ENCODE measurements around the gene DTX3.

The DTX3 gene

DNA sequence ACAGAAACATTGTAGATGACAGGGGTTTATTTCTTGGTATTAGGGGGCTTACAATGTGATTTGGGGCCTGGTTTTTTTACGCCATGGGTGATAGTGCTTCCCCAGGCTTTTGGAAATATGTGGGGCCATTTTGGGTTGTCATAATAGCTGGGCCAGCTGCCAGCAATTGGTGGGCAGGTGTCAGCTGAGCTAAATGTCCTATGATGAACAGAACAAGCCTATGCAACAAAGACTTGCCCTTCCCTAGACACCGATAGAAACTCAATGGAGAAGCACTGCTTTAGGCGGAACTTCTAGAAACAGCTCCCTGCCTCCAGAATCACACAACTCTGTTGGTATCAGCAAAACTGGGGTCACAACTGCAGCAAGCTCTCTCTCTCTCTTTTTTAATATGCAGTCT, 33.5 kb downstream of the DTX3 start:
- TF ChIP-seq, protein P1, sequence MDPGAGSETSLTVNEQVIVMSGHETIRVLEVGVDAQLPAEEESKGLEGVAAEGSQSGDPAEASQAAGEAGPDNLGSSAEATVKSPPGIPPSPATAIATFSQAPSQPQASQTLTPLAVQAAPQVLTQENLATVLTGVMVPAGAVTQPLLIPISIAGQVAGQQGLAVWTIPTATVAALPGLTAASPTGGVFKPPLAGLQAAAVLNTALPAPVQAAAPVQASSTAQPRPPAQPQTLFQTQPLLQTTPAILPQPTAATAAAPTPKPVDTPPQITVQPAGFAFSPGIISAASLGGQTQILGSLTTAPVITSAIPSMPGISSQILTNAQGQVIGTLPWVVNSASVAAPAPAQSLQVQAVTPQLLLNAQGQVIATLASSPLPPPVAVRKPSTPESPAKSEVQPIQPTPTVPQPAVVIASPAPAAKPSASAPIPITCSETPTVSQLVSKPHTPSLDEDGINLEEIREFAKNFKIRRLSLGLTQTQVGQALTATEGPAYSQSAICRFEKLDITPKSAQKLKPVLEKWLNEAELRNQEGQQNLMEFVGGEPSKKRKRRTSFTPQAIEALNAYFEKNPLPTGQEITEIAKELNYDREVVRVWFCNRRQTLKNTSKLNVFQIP (CRISPR knock-in tag; IDR thresholded peaks at IDR 0.05; ENCODE audit: borderline replicate concordance, low read depth), result no peak
- TF ChIP-seq ISL1 (CRISPR knock-in tag; IDR thresholded peaks at IDR 0.05), result no peak
- TF ChIP-seq ZNF70 (CRISPR knock-in tag; IDR thresholded peaks at IDR 0.05), result no peak
- no peak for TF ChIP-seq GLIS3 (CRISPR knock-in tag; IDR thresholded peaks at IDR 0.05)
- no peak for TF ChIP-seq ARNTL (CRISPR knock-in tag; IDR thresholded peaks at IDR 0.05; ENCODE audit: borderline replicate concordance, low read depth)
- no peak for TF ChIP-seq TOX (CRISPR knock-in tag; IDR thresholded peaks at IDR 0.05; ENCODE audit: borderline replicate concordance)
- no peak for TF ChIP-seq BACH2 (CRISPR knock-in tag; IDR thresholded peaks at IDR 0.05; ENCODE audit: borderline replicate concordance)
- TF ChIP-seq TCF4 (CRISPR knock-in tag; IDR thresholded peaks at IDR 0.05; ENCODE audit: borderline replicate concordance), result no peak
- no peak for TF ChIP-seq ZNF565 (CRISPR knock-in tag; conservative IDR thresholded peaks at IDR 0.05; ENCODE audit: low read depth)
- no peak for TF ChIP-seq RARB (CRISPR knock-in tag; IDR thresholded peaks at IDR 0.05)
- TF ChIP-seq ZC3H10 (CRISPR knock-in tag; IDR thresholded peaks at IDR 0.05), result no peak
- no peak for TF ChIP-seq ZFP30 (CRISPR knock-in tag; IDR thresholded peaks at IDR 0.05)
- TF ChIP-seq PPARA (CRISPR knock-in tag; IDR thresholded peaks at IDR 0.05; ENCODE audit: borderline replicate concordance), result no peak
- no peak for TF ChIP-seq ZNF8 (CRISPR knock-in tag; IDR thresholded peaks at IDR 0.05)
- TF ChIP-seq SNAI2 (CRISPR knock-in tag; IDR thresholded peaks at IDR 0.05), result no peak
- TF ChIP-seq, protein P2, sequence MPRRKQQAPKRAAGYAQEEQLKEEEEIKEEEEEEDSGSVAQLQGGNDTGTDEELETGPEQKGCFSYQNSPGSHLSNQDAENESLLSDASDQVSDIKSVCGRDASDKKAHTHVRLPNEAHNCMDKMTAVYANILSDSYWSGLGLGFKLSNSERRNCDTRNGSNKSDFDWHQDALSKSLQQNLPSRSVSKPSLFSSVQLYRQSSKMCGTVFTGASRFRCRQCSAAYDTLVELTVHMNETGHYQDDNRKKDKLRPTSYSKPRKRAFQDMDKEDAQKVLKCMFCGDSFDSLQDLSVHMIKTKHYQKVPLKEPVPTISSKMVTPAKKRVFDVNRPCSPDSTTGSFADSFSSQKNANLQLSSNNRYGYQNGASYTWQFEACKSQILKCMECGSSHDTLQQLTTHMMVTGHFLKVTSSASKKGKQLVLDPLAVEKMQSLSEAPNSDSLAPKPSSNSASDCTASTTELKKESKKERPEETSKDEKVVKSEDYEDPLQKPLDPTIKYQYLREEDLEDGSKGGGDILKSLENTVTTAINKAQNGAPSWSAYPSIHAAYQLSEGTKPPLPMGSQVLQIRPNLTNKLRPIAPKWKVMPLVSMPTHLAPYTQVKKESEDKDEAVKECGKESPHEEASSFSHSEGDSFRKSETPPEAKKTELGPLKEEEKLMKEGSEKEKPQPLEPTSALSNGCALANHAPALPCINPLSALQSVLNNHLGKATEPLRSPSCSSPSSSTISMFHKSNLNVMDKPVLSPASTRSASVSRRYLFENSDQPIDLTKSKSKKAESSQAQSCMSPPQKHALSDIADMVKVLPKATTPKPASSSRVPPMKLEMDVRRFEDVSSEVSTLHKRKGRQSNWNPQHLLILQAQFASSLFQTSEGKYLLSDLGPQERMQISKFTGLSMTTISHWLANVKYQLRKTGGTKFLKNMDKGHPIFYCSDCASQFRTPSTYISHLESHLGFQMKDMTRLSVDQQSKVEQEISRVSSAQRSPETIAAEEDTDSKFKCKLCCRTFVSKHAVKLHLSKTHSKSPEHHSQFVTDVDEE (CRISPR knock-in tag; IDR thresholded peaks at IDR 0.05), result no peak
- no peak for ATAC-seq

DNA sequence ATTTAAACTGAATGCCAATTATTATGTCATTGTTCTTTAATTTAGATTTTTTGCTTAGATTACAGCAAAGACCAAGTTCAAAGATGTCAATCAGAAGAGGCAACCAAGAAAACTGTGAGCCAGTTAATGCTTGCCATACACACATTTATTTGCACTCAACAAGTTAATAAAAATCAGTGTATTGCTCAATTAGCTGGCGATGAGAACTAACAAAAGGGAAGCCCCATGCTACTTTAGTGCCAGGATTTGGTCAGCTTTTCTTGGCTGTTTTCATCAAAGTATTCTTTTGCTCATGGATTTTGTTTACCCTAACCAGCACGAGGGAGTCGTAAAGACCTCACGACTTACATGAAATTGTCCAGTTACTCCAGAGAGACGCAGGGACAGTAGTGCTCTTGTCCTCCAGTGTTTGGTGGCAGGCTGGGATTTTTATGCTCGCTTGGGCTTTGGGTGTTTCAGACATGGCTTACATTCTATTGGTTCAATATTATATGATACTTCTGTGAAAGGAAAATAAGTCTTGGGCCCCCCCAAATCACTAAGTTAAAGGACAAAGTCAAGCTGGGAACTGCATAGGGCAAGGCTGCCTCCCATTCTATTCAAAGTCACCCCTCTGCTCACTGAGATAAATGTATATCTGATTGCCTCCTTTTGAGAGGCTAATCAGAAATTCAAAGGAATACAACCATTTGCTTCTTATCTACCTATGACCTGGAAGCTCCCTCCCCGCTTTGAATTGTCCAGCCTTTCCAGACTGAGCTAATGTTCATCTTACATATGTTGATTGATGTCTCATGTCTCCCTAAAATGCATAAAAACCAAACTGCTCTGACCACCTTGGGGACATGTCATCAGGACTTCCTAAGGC, 35.8 kb downstream of the DTX3 start:
- no peak for ATAC-seq
- TF ChIP-seq, protein P3, sequence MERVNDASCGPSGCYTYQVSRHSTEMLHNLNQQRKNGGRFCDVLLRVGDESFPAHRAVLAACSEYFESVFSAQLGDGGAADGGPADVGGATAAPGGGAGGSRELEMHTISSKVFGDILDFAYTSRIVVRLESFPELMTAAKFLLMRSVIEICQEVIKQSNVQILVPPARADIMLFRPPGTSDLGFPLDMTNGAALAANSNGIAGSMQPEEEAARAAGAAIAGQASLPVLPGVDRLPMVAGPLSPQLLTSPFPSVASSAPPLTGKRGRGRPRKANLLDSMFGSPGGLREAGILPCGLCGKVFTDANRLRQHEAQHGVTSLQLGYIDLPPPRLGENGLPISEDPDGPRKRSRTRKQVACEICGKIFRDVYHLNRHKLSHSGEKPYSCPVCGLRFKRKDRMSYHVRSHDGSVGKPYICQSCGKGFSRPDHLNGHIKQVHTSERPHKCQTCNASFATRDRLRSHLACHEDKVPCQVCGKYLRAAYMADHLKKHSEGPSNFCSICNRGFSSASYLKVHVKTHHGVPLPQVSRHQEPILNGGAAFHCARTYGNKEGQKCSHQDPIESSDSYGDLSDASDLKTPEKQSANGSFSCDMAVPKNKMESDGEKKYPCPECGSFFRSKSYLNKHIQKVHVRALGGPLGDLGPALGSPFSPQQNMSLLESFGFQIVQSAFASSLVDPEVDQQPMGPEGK (CRISPR knock-in tag; IDR thresholded peaks at IDR 0.05; ENCODE audit: borderline replicate concordance), result no peak
- TF ChIP-seq, protein P4, sequence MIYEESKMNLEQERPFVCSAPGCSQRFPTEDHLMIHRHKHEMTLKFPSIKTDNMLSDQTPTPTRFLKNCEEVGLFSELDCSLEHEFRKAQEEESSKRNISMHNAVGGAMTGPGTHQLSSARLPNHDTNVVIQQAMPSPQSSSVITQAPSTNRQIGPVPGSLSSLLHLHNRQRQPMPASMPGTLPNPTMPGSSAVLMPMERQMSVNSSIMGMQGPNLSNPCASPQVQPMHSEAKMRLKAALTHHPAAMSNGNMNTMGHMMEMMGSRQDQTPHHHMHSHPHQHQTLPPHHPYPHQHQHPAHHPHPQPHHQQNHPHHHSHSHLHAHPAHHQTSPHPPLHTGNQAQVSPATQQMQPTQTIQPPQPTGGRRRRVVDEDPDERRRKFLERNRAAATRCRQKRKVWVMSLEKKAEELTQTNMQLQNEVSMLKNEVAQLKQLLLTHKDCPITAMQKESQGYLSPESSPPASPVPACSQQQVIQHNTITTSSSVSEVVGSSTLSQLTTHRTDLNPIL (CRISPR knock-in tag; IDR thresholded peaks at IDR 0.05; ENCODE audit: low read depth), result no peak
- TF ChIP-seq ZNF565 (CRISPR knock-in tag; conservative IDR thresholded peaks at IDR 0.05; ENCODE audit: low read depth) (no peak), CSDC2 (CRISPR knock-in tag; IDR thresholded peaks at IDR 0.05) (no peak), ZFP30 (CRISPR knock-in tag; IDR thresholded peaks at IDR 0.05) (no peak), TOX (CRISPR knock-in tag; IDR thresholded peaks at IDR 0.05; ENCODE audit: borderline replicate concordance) (no peak), PPARA (CRISPR knock-in tag; IDR thresholded peaks at IDR 0.05; ENCODE audit: borderline replicate concordance) (no peak), BACH2 (CRISPR knock-in tag; IDR thresholded peaks at IDR 0.05; ENCODE audit: borderline replicate concordance) (no peak), ZC3H10 (CRISPR knock-in tag; IDR thresholded peaks at IDR 0.05) (no peak), OSR1 (CRISPR knock-in tag; IDR thresholded peaks at IDR 0.05) (no peak), SNAI2 (CRISPR knock-in tag; IDR thresholded peaks at IDR 0.05) (no peak), ZNF70 (CRISPR knock-in tag; IDR thresholded peaks at IDR 0.05) (no peak), GLIS3 (CRISPR knock-in tag; IDR thresholded peaks at IDR 0.05) (no peak), ZNF8 (CRISPR knock-in tag; IDR thresholded peaks at IDR 0.05) (no peak), ARNTL (CRISPR knock-in tag; IDR thresholded peaks at IDR 0.05; ENCODE audit: borderline replicate concordance, low read depth) (no peak), TCF4 (CRISPR knock-in tag; IDR thresholded peaks at IDR 0.05; ENCODE audit: borderline replicate concordance) (no peak), ESRRG (CRISPR knock-in tag; IDR thresholded peaks at IDR 0.05) (no peak)
- TF ChIP-seq, protein P1 (CRISPR knock-in tag; IDR thresholded peaks at IDR 0.05; ENCODE audit: borderline replicate concordance, low read depth), result no peak
- TF ChIP-seq, protein P2 (CRISPR knock-in tag; IDR thresholded peaks at IDR 0.05), result no peak
- TF ChIP-seq, protein P5, sequence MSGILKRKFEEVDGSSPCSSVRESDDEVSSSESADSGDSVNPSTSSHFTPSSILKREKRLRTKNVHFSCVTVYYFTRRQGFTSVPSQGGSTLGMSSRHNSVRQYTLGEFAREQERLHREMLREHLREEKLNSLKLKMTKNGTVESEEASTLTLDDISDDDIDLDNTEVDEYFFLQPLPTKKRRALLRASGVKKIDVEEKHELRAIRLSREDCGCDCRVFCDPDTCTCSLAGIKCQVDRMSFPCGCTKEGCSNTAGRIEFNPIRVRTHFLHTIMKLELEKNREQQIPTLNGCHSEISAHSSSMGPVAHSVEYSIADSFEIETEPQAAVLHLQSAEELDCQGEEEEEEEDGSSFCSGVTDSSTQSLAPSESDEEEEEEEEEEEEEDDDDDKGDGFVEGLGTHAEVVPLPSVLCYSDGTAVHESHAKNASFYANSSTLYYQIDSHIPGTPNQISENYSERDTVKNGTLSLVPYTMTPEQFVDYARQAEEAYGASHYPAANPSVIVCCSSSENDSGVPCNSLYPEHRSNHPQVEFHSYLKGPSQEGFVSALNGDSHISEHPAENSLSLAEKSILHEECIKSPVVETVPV (CRISPR knock-in tag; IDR thresholded peaks at IDR 0.05), result no peak

Data from SK-N-SH treated with all-trans-retinoic acid at 6 μM for 48 hours (cell line).